ENCODE results near the gene OLFM4. TPM values are rescaled to one million over a fixed set of nuclear protein-coding genes. Genes with fewer than 3 reads are reported as not detected.

OLFM4 gene
- total RNA-seq, 1 donor from 2014 or later: 0.40 TPM

Other genes with a start within 250 kb of the OLFM4 start
- gene PCDH8, start 180.2 kb upstream of the OLFM4 start, total RNA-seq: not detected

All from Right ventricle myocardium superior (tissue), 1 donor.